ENCODE data around the gene KLC1.

The KLC1 gene

DNA sequence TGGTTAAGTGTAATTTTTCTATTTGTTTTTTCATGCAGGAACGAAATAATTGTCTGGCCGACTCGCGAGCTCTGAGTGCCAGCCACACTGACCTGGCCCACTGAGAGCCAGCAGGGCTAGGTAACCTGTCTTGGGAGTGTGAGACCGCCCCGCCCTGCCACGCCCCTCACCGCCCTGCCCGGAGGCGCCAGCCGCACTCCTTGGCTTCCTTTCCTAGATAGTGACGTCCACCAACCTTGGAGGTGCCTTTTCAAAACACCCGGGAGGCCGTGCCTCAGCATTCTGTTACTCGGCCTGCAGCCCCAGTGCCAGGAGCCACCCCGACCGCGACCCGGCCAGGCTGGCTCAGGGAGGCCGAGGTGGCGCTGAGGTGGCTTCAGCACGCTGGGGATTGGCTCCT is 64.5 kb downstream of the KLC1 start:
- DNase-seq: no peak

DNA sequence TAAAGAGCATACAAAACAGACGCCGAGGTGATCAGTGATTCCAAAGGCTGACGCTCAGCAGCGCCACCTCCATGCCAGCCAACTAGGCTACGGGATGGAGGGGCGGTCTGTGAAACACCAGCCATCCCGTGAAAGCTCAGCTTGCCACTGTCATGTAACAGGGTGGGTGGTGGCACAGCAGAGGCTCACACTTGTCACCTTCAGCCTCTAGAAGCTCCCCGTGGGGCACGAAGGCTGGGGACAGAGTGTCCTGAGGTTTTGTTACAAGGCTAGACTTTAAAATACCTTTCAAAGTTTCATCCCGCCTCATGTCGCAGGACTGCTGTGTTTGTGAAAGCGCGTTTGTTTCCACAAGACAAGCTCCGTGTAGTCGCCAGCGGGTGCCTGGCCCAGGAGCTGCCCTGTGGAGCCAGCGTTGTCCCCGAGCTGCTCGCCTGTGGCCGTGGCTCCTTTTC is 65.6 kb downstream of the KLC1 start:
- no peak for DNase-seq

DNA sequence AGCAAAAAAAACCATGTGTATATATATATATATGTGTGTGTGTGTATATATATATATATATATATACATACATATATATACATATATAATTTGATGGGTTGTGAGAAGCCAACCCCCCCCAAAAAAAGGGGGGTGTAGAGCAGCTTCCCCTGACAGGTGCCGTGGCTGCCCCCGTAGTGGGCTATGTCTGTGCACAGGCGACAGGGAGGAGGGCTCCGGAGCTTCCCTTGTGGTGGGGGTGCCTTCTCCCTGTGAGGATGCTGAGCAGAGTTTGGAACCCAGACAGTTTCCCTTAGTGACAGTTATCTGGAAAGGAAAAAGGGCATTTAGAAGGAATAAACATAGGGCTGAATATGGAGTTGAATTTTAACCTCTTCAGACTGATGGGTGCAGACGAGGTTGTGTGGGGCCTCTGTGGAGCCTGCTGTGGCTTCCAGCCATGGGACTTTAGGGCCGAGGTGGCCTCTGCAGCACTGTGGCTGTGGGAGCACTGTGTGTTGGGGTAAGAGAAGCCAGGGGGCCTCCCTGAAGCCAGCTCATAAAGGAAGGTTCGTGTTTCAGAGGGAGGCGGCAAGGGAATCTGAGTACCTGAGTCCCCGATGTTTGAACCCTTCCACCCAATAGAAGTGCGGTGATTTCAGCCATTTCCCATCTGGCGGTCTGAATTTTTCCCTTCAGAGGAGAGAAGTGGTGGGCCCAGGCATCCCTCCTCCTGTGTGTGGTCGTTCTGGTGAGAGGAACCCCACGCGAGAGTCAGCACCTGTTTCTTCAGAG is 66.5 kb downstream of the KLC1 start:
- no peak for DNase-seq

DNA sequence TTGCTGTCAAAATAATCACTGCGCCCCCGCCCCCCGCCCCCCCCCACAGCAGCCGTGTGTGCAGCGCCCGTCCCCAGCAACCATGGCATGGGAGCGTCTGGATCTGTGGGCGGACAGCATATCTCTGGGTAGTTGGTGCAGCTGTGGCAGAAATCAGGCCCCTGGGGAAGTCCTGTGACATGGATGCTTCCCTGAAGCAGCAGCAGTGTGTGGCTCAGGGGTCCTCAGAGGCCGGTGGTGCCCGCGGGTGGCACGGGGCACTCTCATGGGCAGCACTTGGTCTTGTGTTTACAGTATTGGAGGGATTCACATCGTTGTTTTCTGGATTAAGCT is 67.0 kb downstream of the KLC1 start:
- DNase-seq: no peak

GRCh38 chr14:103696466-103697071 is 67.6 kb downstream of the KLC1 start:
- no peak for DNase-seq

DNA sequence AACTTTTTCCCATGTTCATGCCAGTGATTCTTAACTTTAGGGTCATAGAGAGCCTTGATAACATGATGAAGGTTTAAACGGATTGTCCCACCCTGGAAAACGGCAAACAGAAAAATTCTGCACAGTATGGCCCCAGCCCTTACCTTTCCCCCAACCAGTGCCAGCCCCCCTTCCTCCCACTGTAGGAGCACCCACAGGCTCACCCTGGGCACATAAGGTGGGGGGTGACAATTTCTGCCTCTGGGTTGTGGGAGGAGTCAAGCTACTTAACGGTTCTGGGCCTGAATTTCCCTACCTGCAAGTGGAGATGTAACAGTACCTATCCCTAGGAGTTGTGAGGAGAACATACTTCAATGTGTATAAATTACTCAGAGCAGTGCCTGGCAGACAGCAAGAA is 68.2 kb downstream of the KLC1 start:
- no peak for DNase-seq

- no peak for DNase-seq
Measured at GRCh38 chr14:103697603-103698379, 68.8 kb downstream of the KLC1 start.

DNA sequence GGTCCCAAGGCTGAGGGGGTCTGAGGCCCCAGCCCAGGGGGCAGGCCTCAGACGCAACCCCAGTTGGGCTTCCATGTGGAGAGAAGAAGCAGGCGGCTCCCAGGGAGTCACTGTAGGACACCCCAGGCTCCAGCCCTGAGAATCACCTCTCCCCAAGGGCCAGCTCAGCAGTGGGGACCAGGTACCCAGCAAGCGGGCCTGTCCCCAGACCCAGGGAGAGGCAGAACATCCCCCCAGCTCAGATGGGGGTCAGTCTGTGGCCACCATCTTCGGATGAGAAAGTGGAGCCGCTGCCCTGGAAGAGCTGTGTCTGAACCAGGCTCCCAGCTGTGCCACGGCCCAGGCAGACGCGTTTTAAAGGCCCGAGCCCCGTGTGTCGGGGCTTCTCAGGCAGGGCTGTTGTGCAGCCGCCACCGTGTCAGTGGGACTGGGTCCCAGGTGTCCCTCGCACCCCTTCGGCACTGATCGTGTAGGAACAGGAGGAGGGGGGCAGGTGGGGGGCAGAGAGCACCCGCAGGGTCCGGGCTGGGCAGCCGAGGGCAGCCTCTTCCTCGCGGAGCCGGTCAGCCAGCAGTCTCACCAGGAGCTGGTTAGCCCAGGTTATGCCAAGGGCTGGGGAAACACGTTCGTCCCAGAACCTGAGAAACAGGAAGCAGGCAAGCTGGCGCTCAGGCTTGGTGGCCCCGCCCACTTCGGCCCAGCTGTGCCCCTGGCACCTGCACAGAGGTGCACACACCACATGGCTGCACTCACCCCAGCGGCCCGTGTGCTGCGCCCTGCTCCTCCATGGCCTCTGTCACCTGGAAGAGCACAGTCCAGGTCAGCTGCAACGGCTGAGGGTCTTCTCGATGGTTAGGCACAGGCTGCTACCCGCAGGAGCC is 69.6 kb downstream of the KLC1 start:
- DNase-seq: no peak

- DNase-seq: no peak
Measured at GRCh38 chr14:103699261-103699661, 70.2 kb downstream of the KLC1 start.

GRCh38 chr14:103699901-103700752 is 71.1 kb downstream of the KLC1 start:
- no peak for DNase-seq

DNA sequence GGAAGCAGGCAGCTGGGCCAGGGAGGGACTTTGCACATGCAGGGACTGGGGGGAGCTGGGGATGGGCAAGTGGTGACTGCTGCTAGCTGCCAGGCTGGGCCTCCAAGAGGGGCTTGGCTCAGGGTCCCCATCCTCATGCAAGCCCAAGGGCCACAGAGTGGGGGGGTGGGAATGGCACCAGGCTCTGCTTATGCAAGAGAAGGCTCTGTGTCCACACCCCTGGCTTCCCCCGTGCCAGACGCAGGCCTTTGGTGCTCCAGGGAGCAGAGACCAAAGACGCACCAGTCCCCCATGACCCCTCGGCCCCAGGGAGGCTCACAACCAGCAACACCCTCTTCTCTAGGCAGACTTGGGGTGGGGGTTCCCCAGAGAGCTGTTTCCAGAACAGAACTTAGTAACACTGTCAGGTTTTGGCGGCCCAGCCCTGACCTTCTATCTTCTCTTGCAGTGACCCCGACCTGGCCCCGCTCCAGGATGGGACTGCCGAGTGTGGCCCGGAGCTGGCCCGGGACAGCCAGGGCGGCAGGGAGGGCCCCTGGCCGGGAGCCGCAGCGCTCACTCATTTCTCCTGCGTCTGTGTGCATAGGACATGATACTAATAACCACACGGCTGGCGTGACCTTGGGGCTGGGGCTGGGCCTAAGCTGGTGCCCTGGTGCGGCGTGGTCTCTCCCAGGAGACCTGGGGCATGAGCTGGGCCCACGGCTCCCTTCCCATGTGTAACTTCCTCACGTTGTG is 71.9 kb downstream of the KLC1 start:
- DNase-seq: no peak

GRCh38 chr14:103702095-103702494 is 73.1 kb downstream of the KLC1 start:
- DNase-seq: no peak

- DNase-seq: no peak
Measured at GRCh38 chr14:103702497-103703432, 73.8 kb downstream of the KLC1 start.

DNA sequence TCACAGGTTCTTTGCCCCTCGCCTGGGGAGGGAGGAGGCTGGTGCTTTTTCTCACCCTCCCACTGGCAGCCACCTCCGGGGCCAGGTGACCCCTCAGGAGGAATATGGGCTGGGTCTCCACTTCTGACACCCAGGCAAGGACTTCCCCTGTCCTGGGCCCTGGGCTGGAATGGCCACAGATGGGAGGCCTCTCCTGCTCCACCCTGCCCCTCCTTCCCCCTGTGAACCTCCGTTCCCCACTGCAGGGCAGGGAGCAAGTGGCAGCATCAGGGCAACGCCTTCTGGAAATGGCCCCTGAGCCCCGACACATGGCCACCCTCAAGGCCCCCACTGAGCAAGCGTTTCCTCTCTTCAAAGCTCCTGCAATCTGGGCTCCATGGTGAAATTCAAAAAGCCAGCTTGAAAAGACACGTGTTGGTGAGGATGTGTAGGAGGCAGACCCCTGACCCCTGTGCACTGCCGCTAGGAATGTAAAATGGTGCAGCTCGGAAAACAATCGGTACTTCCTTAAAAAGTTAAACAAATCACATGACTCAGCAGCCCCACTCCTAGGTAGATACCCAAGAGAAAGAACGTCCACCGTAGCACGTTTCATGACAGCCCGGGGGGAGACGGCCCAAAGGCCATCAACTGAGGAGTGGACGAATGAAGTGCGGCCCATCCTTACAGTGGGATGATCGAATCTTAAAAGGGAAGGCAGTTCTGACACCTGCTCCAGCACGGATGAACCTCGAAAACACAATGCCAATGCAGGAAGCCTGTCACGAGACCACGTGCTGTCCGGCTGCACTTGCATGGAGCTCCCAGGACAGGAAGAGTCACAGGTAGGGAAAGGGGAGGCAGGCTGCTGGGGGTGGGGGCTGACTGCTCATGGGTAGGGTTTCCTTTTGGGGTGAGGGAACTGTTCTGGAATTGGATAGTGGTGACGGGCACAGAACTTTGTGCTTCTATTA is 74.7 kb downstream of the KLC1 start:
- DNase-seq: no peak

- no peak for DNase-seq
Measured at GRCh38 chr14:103704708-103705107, 75.7 kb downstream of the KLC1 start.

GRCh38 chr14:103705118-103705503 is 76.1 kb downstream of the KLC1 start:
- DNase-seq: no peak

GRCh38 chr14:103705504-103706284 is 76.7 kb downstream of the KLC1 start:
- DNase-seq: no peak
